Gastroesophageal sphincter (tissue), 4 donors: ENCODE data around the gene PSMD8. TPM values are rescaled to one million over a fixed set of nuclear protein-coding genes. Genes with fewer than 3 reads are reported as not detected.

ENCODE experiments used
- ATAC-seq: fragments of 150-250 bp; one replicate; pipeline ENCODE4 v1.9.1; 2016; ENCODE audit warnings: mild to moderate bottlenecking, moderate library complexity
- H3K27ac ChIP-seq, 4 donors: fragments of 200-600 bp; sonication (generic) in 3 of 4; 1 replicate in 3 of 4; 2 replicates in 1 of 4; pipeline ENCODE4 v1.5.1; 2016 to 2019
- H3K27me3 ChIP-seq: fragments of 200-600 bp; sonication (generic); one replicate; pipeline ENCODE4 v1.5.1; 2019
- H3K36me3 ChIP-seq, 2 donors: fragments of 200-600 bp; sonication (generic); one replicate each; pipeline ENCODE4 v1.5.1; 2019; ENCODE audit warnings: control low read depth in 1 of 2
- H3K4me1 ChIP-seq, 3 donors: fragments of 200-600 bp; sonication (generic); 1 replicate in 2 of 3; 2 replicates in 1 of 3; pipeline ENCODE4 v1.5.1; 2016 to 2019; ENCODE audit warnings: control low read depth in 2 of 3
- H3K4me3 ChIP-seq, 2 donors: fragments of 200-600 bp; sonication (generic); one replicate each; pipeline ENCODE4 v1.5.1; 2019; ENCODE audit warnings: mild to moderate bottlenecking in 1 of 2, moderate library complexity in 1 of 2
- H3K9me3 ChIP-seq, 3 donors: fragments of 200-600 bp; sonication (generic); one replicate each; pipeline ENCODE4 v1.5.1; 2017 to 2019; ENCODE audit warnings: control low read depth in 2 of 3
- EP300 ChIP-seq: sonication (generic); formaldehyde crosslinking; IDR thresholded peaks from one replicate; pipeline ENCODE4 v1.6.1; 2017; ENCODE audit warnings: antibody characterized with exemption, mild to moderate bottlenecking
- POLR2A ChIP-seq, 2 donors: fragments of 450-650 bp; IDR thresholded peaks; one replicate each; pipeline ENCODE4 v1.6.1; 2017; ENCODE audit warnings: antibody characterized with exemption in 2 of 2, mild to moderate bottlenecking in 2 of 2, moderate library complexity in 1 of 2
- POLR2AphosphoS5 ChIP-seq: sonication (generic); formaldehyde crosslinking; IDR thresholded peaks from one replicate; pipeline ENCODE4 v1.6.1; 2017; ENCODE audit warnings: antibody characterized with exemption
- WGBS, 2 donors: methylation state at CpG; one replicate each; pipeline ENCODE4 v1.1.5; 2018; ENCODE audit warnings: low coverage in 1 of 2; 5-methylcytosine and 5-hydroxymethylcytosine counted together
- total RNA-seq, 4 donors: library from RNA; depleted of rRNA; stranded (reverse); fragments of >200 nt; gene quantifications; one replicate each; pipeline ENCODE4 v1.1.0, GENCODE V29; 2016
- TF ChIP-seq, protein P1 (sequence below), 4 experiments: fragments of 200-600 bp in 2 of 4; fragments of 450-650 bp in 2 of 4; sonication (generic) in 1 of 4; IDR thresholded peaks; one replicate each; pipeline ENCODE4 v1.5.1; 2017 to 2019; ENCODE audit warnings: antibody characterized with exemption in 4 of 4, mild to moderate bottlenecking in 2 of 4, moderate library complexity in 2 of 4

Gene PSMD8
- total RNA-seq, 4 donors from 2014 or later = 161 to 208 (median 171) TPM

DNA sequence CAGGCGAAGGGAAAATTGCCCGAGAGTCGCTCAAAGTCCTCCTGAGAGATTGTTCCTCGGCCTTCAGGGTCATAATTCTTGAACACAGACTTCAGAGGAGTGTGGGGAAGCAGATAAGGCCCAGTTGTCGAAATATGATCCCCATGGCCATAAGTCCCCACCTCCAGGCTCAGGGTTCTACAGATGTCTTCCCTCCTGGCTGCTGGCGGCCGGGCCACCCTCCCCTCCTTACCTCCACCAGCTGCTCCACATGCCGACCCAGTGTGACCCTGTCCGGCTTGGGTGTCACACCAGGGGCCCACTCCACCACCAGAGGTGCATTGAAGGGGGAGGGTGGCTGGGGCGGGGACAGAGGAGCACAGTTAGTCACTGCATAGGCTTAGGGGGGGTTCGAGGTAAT lies 38.6 kb downstream of the PSMD8 start:
- H3K27ac ChIP-seq = no peak overlapping the region
- H3K4me1 ChIP-seq = peaks cover 0 to 6% (median 3%) of the 10 kb centered on the region in 3 donors
- peaks cover 0 to 9% of the 10 kb centered on the region in 2 donors for H3K36me3 ChIP-seq
- no peaks in the 10 kb centered on the region for H3K9me3 ChIP-seq
- peaks cover 45% of the 10 kb centered on the region for H3K27me3 ChIP-seq
- H3K4me3 ChIP-seq = no peak overlapping the region
- ATAC-seq = no peak
- 69 to 80% methylated on average over 1 to 7 of the region's 11 CpGs for WGBS, 2 donors
- no peak for TF ChIP-seq POLR2A (IDR thresholded peaks at IDR 0.05)
- TF ChIP-seq, protein P1, sequence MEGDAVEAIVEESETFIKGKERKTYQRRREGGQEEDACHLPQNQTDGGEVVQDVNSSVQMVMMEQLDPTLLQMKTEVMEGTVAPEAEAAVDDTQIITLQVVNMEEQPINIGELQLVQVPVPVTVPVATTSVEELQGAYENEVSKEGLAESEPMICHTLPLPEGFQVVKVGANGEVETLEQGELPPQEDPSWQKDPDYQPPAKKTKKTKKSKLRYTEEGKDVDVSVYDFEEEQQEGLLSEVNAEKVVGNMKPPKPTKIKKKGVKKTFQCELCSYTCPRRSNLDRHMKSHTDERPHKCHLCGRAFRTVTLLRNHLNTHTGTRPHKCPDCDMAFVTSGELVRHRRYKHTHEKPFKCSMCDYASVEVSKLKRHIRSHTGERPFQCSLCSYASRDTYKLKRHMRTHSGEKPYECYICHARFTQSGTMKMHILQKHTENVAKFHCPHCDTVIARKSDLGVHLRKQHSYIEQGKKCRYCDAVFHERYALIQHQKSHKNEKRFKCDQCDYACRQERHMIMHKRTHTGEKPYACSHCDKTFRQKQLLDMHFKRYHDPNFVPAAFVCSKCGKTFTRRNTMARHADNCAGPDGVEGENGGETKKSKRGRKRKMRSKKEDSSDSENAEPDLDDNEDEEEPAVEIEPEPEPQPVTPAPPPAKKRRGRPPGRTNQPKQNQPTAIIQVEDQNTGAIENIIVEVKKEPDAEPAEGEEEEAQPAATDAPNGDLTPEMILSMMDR (IDR thresholded peaks at IDR 0.05) = no peak
- TF ChIP-seq POLR2AphosphoS5 = no peak
- no peak for TF ChIP-seq EP300

DNA sequence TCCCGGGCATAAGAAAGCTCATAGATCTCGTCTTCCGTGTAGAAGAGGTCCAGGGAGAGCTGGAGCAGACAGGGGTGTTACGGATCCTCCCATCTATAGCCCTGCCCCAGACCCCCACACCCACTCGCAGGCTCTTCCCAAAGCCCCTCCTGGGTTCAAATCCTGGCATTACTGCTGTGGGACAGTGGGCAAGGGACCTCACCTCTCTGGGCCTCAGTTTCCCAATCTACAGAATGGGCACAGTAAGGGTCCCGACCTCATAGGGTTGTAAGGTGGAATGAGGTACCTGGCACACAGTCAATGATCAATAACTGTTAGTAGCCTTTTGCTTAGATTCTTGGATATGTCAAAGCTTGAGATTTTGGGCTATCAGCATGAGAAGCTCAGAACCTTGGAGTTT lies 39.0 kb downstream of the PSMD8 start:
- WGBS, 2 donors = 84% methylated on average over 2 of the region's 6 CpGs; no CpG with 5 or more reads in 1 of the 2 donors
- H3K27ac ChIP-seq = no peak overlapping the region
- no peak for ATAC-seq
- no peak for TF ChIP-seq EP300
- no peak for TF ChIP-seq POLR2AphosphoS5
- no peak for TF ChIP-seq POLR2A (IDR thresholded peaks at IDR 0.05)
- TF ChIP-seq, protein P1 (IDR thresholded peaks at IDR 0.05) = no peak
- peaks cover 0 to 11% (median 7%) of the 10 kb centered on the region in 3 donors for H3K4me1 ChIP-seq
- H3K9me3 ChIP-seq = no peaks in the 10 kb centered on the region
- H3K36me3 ChIP-seq = peaks cover 0 to 4% of the 10 kb centered on the region in 2 donors
- H3K27me3 ChIP-seq = peaks cover 50% of the 10 kb centered on the region
- no peak overlapping the region for H3K4me3 ChIP-seq

DNA sequence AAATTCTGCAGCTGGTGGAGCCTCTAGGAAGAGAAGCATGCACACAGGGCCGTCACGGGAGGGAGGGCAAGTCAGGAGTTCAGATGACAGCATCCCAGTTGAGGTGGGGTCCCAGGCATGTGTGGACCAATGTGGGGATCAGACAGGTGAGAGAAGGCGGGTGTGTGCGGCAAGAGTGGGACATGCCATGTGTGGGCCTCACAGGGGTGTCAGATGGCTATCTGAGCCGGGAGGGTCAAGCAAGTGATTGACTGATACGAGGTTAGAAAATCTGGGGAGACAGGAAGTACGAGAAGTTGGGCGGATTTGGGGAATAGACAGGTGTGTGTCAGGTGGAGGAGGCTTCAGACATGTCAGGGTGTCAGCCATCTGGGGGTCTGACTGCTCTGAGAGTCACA lies 42.8 kb downstream of the PSMD8 start:
- no peaks in the 10 kb centered on the region for H3K9me3 ChIP-seq
- 82 to 90% methylated on average over 2 to 6 of the region's 8 CpGs for WGBS, 2 donors
- H3K36me3 ChIP-seq = no peaks in the 10 kb centered on the region
- H3K4me3 ChIP-seq = no peak overlapping the region
- TF ChIP-seq POLR2A (IDR thresholded peaks at IDR 0.05) (no peak), POLR2AphosphoS5 (no peak), EP300 (no peak)
- TF ChIP-seq, protein P1 (IDR thresholded peaks at IDR 0.05) = no peak
- H3K27me3 ChIP-seq = peaks cover 81% of the 10 kb centered on the region
- no peak overlapping the region for H3K27ac ChIP-seq
- peaks cover 0 to 11% (median 7%) of the 10 kb centered on the region in 3 donors for H3K4me1 ChIP-seq
- no peak for ATAC-seq

DNA sequence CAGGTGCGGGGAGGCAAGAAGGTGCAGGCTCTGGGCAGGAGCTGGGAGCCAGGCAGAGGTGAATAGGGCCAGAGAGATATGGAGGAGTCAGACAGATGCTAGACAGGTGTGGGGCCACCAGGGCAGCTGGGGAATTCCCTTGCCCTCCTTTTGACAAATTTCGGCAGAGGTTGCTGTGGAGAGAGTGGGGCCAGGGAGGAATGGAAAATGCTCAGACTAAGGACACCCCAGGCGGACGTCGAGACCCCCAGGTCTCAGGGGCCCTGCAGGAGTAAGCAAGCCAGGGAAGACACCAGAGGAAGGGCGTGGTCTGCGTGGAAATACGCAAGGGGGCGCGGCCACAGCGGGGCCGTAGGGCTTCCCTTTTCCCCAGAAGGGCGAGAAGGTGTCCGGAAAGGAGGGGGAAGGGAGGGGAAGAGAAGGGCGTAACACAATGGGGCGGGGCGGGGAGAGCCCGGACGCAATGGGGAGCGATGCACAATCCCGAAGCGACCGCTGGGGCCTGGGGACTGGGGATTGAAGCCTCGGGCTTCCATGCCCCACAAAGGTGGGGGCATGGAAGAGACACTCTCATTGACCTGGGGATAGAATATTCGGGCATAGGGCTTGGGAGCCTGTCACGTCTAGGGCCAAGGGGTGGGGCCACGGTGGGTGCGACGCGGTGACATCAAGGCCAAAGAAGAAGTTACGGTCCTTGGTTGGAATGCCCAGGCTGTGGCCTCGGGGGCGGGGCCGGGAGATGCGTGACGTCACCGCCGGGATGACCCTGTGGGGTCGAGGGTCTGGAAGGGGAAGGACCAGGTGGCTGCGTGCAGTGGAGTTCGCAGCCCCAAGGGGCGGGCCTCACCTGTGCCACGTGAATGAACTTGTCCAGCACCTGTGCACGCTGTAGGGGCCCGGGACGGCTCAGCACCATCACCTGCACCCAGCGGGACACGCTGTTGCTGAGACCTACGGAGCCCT lies 43.5 kb downstream of the PSMD8 start:
- Histone ChIP-seq H3K4me1 (peaks cover 0 to 11% (median 7%) of the 10 kb centered on the region in 3 donors), H3K4me3 (peak overlapping the region in 1 of 2 donors; percentile 38), H3K27me3 (peaks cover 85% of the 10 kb centered on the region), H3K36me3 (no peaks in the 10 kb centered on the region), H3K27ac (peak overlapping the region in 1 of 4 donors; percentile 8), H3K9me3 (no peaks in the 10 kb centered on the region)
- ATAC-seq = peak; percentile 68
- 7 to 18% methylated on average over 12 to 32 of the region's 49 CpGs for WGBS, 2 donors
- TF ChIP-seq EP300 = no peak
- TF ChIP-seq POLR2AphosphoS5 = no peak
- no peak for TF ChIP-seq POLR2A (IDR thresholded peaks at IDR 0.05)
- TF ChIP-seq, protein P1 (IDR thresholded peaks at IDR 0.05) = no peak
